ENCODE measurements around the gene CST6.

Gene CST6

DNA sequence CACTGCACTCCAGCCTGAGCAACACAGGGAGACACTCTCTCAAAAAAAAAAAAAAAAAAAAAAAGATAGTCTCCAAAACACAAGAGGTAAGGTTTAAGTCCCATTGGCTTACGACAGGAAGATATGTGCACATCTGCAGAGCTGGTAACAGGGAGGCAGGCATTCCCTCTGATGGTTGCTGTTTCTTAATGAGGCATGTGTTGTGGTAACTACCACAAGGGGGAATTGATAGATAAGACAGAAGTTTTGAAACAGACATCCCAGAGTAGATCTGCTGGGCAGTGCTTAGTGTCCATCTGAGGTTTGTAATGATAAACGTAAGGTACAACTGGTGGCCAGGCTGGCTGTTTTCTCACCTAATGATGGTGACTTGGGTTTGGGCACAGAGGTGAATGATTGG is 14.5 kb upstream of the CST6 start:
- ATAC-seq: no peak
- TF ChIP-seq ESRRG (CRISPR knock-in tag; IDR thresholded peaks at IDR 0.05) (no peak), CSDC2 (CRISPR knock-in tag; IDR thresholded peaks at IDR 0.05) (no peak), ZFP3 (CRISPR knock-in tag; IDR thresholded peaks at IDR 0.05) (no peak), TCF4 (CRISPR knock-in tag; IDR thresholded peaks at IDR 0.05; ENCODE audit: borderline replicate concordance) (no peak), ZFP30 (CRISPR knock-in tag; IDR thresholded peaks at IDR 0.05) (no peak), OSR1 (CRISPR knock-in tag; IDR thresholded peaks at IDR 0.05) (no peak), ARNTL (CRISPR knock-in tag; IDR thresholded peaks at IDR 0.05; ENCODE audit: borderline replicate concordance, low read depth) (no peak), CSRNP3 (CRISPR knock-in tag; IDR thresholded peaks at IDR 0.05) (no peak), ZNF8 (CRISPR knock-in tag; IDR thresholded peaks at IDR 0.05) (no peak), GLIS3 (CRISPR knock-in tag; IDR thresholded peaks at IDR 0.05) (no peak), ISL1 (CRISPR knock-in tag; IDR thresholded peaks at IDR 0.05) (no peak), BACH2 (CRISPR knock-in tag; IDR thresholded peaks at IDR 0.05; ENCODE audit: borderline replicate concordance) (no peak), POU6F1 (CRISPR knock-in tag; IDR thresholded peaks at IDR 0.05; ENCODE audit: borderline replicate concordance, low read depth) (no peak), ZNF565 (CRISPR knock-in tag; conservative IDR thresholded peaks at IDR 0.05; ENCODE audit: low read depth) (no peak), TOX (CRISPR knock-in tag; IDR thresholded peaks at IDR 0.05; ENCODE audit: borderline replicate concordance) (no peak), ZC3H10 (CRISPR knock-in tag; IDR thresholded peaks at IDR 0.05) (no peak)
- TF ChIP-seq, protein P1, sequence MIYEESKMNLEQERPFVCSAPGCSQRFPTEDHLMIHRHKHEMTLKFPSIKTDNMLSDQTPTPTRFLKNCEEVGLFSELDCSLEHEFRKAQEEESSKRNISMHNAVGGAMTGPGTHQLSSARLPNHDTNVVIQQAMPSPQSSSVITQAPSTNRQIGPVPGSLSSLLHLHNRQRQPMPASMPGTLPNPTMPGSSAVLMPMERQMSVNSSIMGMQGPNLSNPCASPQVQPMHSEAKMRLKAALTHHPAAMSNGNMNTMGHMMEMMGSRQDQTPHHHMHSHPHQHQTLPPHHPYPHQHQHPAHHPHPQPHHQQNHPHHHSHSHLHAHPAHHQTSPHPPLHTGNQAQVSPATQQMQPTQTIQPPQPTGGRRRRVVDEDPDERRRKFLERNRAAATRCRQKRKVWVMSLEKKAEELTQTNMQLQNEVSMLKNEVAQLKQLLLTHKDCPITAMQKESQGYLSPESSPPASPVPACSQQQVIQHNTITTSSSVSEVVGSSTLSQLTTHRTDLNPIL (CRISPR knock-in tag; IDR thresholded peaks at IDR 0.05; ENCODE audit: low read depth): no peak
- TF ChIP-seq, protein P2, sequence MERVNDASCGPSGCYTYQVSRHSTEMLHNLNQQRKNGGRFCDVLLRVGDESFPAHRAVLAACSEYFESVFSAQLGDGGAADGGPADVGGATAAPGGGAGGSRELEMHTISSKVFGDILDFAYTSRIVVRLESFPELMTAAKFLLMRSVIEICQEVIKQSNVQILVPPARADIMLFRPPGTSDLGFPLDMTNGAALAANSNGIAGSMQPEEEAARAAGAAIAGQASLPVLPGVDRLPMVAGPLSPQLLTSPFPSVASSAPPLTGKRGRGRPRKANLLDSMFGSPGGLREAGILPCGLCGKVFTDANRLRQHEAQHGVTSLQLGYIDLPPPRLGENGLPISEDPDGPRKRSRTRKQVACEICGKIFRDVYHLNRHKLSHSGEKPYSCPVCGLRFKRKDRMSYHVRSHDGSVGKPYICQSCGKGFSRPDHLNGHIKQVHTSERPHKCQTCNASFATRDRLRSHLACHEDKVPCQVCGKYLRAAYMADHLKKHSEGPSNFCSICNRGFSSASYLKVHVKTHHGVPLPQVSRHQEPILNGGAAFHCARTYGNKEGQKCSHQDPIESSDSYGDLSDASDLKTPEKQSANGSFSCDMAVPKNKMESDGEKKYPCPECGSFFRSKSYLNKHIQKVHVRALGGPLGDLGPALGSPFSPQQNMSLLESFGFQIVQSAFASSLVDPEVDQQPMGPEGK (CRISPR knock-in tag; IDR thresholded peaks at IDR 0.05; ENCODE audit: borderline replicate concordance): no peak
- TF ChIP-seq, protein P3, sequence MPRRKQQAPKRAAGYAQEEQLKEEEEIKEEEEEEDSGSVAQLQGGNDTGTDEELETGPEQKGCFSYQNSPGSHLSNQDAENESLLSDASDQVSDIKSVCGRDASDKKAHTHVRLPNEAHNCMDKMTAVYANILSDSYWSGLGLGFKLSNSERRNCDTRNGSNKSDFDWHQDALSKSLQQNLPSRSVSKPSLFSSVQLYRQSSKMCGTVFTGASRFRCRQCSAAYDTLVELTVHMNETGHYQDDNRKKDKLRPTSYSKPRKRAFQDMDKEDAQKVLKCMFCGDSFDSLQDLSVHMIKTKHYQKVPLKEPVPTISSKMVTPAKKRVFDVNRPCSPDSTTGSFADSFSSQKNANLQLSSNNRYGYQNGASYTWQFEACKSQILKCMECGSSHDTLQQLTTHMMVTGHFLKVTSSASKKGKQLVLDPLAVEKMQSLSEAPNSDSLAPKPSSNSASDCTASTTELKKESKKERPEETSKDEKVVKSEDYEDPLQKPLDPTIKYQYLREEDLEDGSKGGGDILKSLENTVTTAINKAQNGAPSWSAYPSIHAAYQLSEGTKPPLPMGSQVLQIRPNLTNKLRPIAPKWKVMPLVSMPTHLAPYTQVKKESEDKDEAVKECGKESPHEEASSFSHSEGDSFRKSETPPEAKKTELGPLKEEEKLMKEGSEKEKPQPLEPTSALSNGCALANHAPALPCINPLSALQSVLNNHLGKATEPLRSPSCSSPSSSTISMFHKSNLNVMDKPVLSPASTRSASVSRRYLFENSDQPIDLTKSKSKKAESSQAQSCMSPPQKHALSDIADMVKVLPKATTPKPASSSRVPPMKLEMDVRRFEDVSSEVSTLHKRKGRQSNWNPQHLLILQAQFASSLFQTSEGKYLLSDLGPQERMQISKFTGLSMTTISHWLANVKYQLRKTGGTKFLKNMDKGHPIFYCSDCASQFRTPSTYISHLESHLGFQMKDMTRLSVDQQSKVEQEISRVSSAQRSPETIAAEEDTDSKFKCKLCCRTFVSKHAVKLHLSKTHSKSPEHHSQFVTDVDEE (CRISPR knock-in tag; IDR thresholded peaks at IDR 0.05): no peak

DNA sequence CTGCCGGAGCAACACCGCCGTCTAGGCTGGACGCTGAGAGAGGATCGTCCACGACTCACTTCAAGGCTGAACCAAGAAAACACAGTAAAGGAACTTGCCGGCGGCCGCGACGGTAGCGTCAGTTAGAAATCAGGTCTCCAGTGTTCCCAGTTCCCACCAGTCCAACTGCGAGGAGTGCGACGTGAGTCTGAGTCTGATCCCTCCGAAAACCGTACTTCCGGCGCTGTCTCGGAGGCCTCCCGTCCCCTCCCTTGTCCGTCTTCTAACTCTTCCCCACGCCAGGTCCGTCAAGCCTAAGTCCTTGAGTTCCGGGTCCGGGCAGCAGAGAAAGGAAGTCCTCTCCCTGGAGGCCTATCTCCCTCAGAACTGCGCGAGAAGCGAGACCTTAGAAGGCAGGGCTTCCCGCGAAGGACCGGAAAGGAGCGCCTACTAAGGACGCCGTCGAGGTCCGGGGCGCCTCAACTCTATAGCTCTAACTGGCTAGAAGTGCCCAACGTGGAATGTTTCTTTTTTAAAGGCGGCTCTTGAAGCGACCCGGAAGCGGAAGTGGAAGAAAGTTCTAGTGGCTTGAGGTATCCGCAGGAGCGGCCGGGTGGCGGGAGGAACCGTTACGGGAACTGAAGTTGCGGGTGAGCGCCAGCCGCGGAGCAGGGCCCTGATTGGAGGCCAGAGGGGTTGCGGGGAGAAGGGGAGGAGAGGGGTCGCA is 9.7 kb upstream of the CST6 start, which contains the start of the genes BANF1 and EIF1AD:
TSS of gene BANF1 (plus strand) at position 562 of the 706 bp plus-strand sequence. CDS start 748 bp downstream, outside the sequence.
TSS of gene EIF1AD (minus strand) at position 216 of the 706 bp plus-strand sequence. CDS start 1,768 bp downstream, outside the sequence.
- peak; percentile 93 for ATAC-seq
- TF ChIP-seq, protein P2 (CRISPR knock-in tag; IDR thresholded peaks at IDR 0.05; ENCODE audit: borderline replicate concordance): no peak
- TF ChIP-seq POU6F1 (CRISPR knock-in tag; IDR thresholded peaks at IDR 0.05; ENCODE audit: borderline replicate concordance, low read depth) (no peak; the same call in 1 of the 2 replicates), SNAI2 (CRISPR knock-in tag; IDR thresholded peaks at IDR 0.05) (no peak), CSDC2 (CRISPR knock-in tag; IDR thresholded peaks at IDR 0.05) (no peak), CSRNP3 (CRISPR knock-in tag; IDR thresholded peaks at IDR 0.05) (no peak), RARB (CRISPR knock-in tag; IDR thresholded peaks at IDR 0.05) (no peak), ESRRG (CRISPR knock-in tag; IDR thresholded peaks at IDR 0.05) (no peak), TOX (CRISPR knock-in tag; IDR thresholded peaks at IDR 0.05; ENCODE audit: borderline replicate concordance) (no peak), ZNF565 (CRISPR knock-in tag; conservative IDR thresholded peaks at IDR 0.05; ENCODE audit: low read depth) (no peak), ZNF8 (CRISPR knock-in tag; IDR thresholded peaks at IDR 0.05) (no peak), ZFP30 (CRISPR knock-in tag; IDR thresholded peaks at IDR 0.05) (no peak), ARNTL (CRISPR knock-in tag; IDR thresholded peaks at IDR 0.05; ENCODE audit: borderline replicate concordance, low read depth) (no peak), OSR1 (CRISPR knock-in tag; IDR thresholded peaks at IDR 0.05) (no peak), BACH2 (CRISPR knock-in tag; IDR thresholded peaks at IDR 0.05; ENCODE audit: borderline replicate concordance) (no peak)
- TF ChIP-seq, protein P1 (CRISPR knock-in tag; IDR thresholded peaks at IDR 0.05; ENCODE audit: low read depth): no peak
